K562 (cell line): ENCODE measurements around the gene CD74. TPM values are rescaled to one million over a fixed set of nuclear protein-coding genes. Genes with fewer than 3 reads are reported as not detected.

Experiments used
- ATAC-seq: fragments of 200-7000 bp; cut with Tn5 transposase; 3 replicates; pipeline ENCODE4 v1.9.1; 2020; ENCODE audit warnings: moderate library complexity
- BruUV-seq: library from RNA; stranded (reverse); fragments of 400-500 nt; replicated peaks from 2 replicates; lab custom pipeline; 2021; lab: Mats Ljungman, UMichigan
- CTCF ChIA-PET: fragments of 300-600 bp; formaldehyde crosslinking; extraction: SDS; loops from one replicate; lab custom pipeline; 2021; ENCODE audit warnings: low intra/inter-chr PET ratio; lab: Yijun Ruan, JAX
- POLR2A ChIA-PET: fragments of 300-600, 350-650 bp; sonication (Branson Sonifier 250); formaldehyde crosslinking; extraction: SDS; loops from one replicate; lab custom pipeline; 2021; ENCODE audit warnings: antibody characterized with exemption, inconsistent platforms; lab: Yijun Ruan, JAX
- DNase-seq, 4 experiments: peaks; one replicate each; pipeline versions ENCODE4 v3.0.0 to v3.0.0-alpha.2; 2011 to 2018; ENCODE audit warnings: low spot score in 3 of 4, mixed read lengths in 3 of 4; ENCODE audit errors: extremely low read depth in 1 of 4
- FAIRE-seq: peaks from 2 replicates; lab custom pipeline; 2011; peaks lifted over from hg19 to GRCh38; lab: Jason Lieb, UNC
- H2AFZ ChIP-seq: 2 replicates; pipeline ENCODE4 v1.6.0; 2011; ENCODE audit warnings: low read depth, low read length, control low read depth, inconsistent platforms
- H3K27ac ChIP-seq: fragments of 200-600 bp; 3 replicates; pipeline ENCODE4 v1.8.0; 2011; ENCODE audit warnings: low read depth, mild to moderate bottlenecking, control low read depth, inconsistent platforms, low read length, moderate library complexity, mixed read lengths; ENCODE audit errors: extremely low read depth
- H3K27me3 ChIP-seq, 2 experiments: fragments of 300-600 bp in 1 of 2; 2 replicates in 1 of 2; 3 replicates in 1 of 2; pipeline versions ENCODE4 v1.6.0 to v1.8.0; 2011; ENCODE audit warnings: inconsistent platforms in 2 of 2, low read length in 2 of 2, mild to moderate bottlenecking in 1 of 2, mixed read lengths in 1 of 2, moderate library complexity in 1 of 2; ENCODE audit not compliant: control insufficient read depth in 2 of 2, insufficient read depth in 2 of 2
- H3K36me3 ChIP-seq: fragments of 300-600 bp; 3 replicates; pipeline ENCODE4 v1.8.0; 2011; ENCODE audit warnings: mild to moderate bottlenecking, low read length, inconsistent platforms; ENCODE audit not compliant: control insufficient read depth, insufficient read depth
- H3K4me1 ChIP-seq, 2 experiments: fragments of 200-600 bp in 1 of 2; replicated peaks in 1 of 2; 2 replicates in 1 of 2; 3 replicates in 1 of 2; pipeline versions ENCODE4 v1.5.1 to v1.8.0; 2011; ENCODE audit warnings: inconsistent platforms in 2 of 2, low read length in 2 of 2, mild to moderate bottlenecking in 1 of 2, mixed read lengths in 1 of 2, moderate library complexity in 1 of 2; ENCODE audit not compliant: control insufficient read depth in 2 of 2, insufficient read depth in 2 of 2
- H3K4me2 ChIP-seq: 2 replicates; pipeline ENCODE4 v1.6.1; 2011; ENCODE audit warnings: low read length, control low read depth, inconsistent platforms, mixed read lengths; ENCODE audit not compliant: insufficient read depth
- H3K4me3 ChIP-seq: fragments of 200-600 bp; sonication (generic), shearing (Covaris generic); 2 replicates; pipeline ENCODE4 v1.5.1; 2016; ENCODE audit warnings: control low read depth, inconsistent platforms
- H3K79me2 ChIP-seq: fragments of 200-600 bp; 3 replicates; pipeline ENCODE4 v1.8.0; 2011; ENCODE audit warnings: low read length, inconsistent platforms; ENCODE audit not compliant: control insufficient read depth, insufficient read depth
- H3K9ac ChIP-seq, 2 experiments: 2 replicates each; pipeline versions ENCODE4 v1.6.0 to v1.6.1; 2011; ENCODE audit warnings: low read depth in 2 of 2, low read length in 2 of 2, control low read depth in 1 of 2, inconsistent platforms in 1 of 2, mild to moderate bottlenecking in 1 of 2, mixed read lengths in 1 of 2; ENCODE audit not compliant: insufficient read depth in 1 of 2
- H3K9me1 ChIP-seq: one replicate; pipeline ENCODE4 v1.6.0; 2011; ENCODE audit warnings: inconsistent platforms, mild to moderate bottlenecking, low read length, moderate library complexity; ENCODE audit not compliant: control insufficient read depth, insufficient read depth
- H3K9me3 ChIP-seq: replicated peaks from 2 replicates; pipeline ENCODE4 v1.5.1; 2011; ENCODE audit warnings: low read depth, low read length, inconsistent platforms; ENCODE audit not compliant: control insufficient read depth, insufficient read depth
- H4K20me1 ChIP-seq: replicated peaks from 2 replicates; pipeline ENCODE4 v1.6.1; 2011; ENCODE audit warnings: low read length, inconsistent platforms, mixed read lengths; ENCODE audit not compliant: control insufficient read depth, insufficient read depth
- BDP1 ChIP-seq: IDR thresholded peaks from 3 replicates; pipeline ENCODE4 v1.6.1; 2011; ENCODE audit not compliant: insufficient read length, insufficient read depth
- HEY1 ChIP-seq: fragments of 250-450 bp; sonication (Bioruptor Pico); IDR thresholded peaks from 2 replicates; pipeline ENCODE4 v1.5.0; 2020; ENCODE audit warnings: mild to moderate bottlenecking, moderate library complexity, borderline replicate concordance
- MAFK ChIP-seq: IDR thresholded peaks from 2 replicates; pipeline ENCODE4 v1.6.1; 2011; ENCODE audit warnings: low read length, improper control_type of control experiment
- SIN3A ChIP-seq, 2 experiments: fragments of 150-350 bp in 1 of 2; IDR thresholded peaks; 2 replicates each; pipeline ENCODE4 v1.6.1; 2011 to 2016; ENCODE audit warnings: borderline replicate concordance in 2 of 2, low read depth in 2 of 2, low read length in 2 of 2, mild to moderate bottlenecking in 2 of 2, moderate library complexity in 2 of 2; ENCODE audit not compliant: control insufficient read depth in 1 of 2
- SPI1 ChIP-seq: IDR thresholded peaks from 2 replicates; pipeline ENCODE4 v1.6.1; 2011; ENCODE audit warnings: low read depth, low read length, control low read depth, borderline replicate concordance
- TAF9B ChIP-seq: fragments of 450-650 bp; IDR thresholded peaks from 2 replicates; pipeline ENCODE4 v1.6.1; 2018; ENCODE audit warnings: mild to moderate bottlenecking; ENCODE audit not compliant: partially characterized antibody
- WHSC1 ChIP-seq: IDR thresholded peaks from one replicate; pipeline ENCODE4 v1.6.1; 2012; ENCODE audit warnings: low read length, control low read depth, inconsistent platforms
- ZNF140 ChIP-seq: fragments of 250-450 bp; sonication (Bioruptor Pico); IDR thresholded peaks from 2 replicates; pipeline ENCODE4 v1.8.0; 2021; ENCODE audit warnings: moderate library complexity, mild to moderate bottlenecking, inconsistent platforms
- WGBS: fragments of 100-300 bp; shearing (Covaris generic); methylation state at CpG from one replicate; pipeline ENCODE4 v1.1.6; 2016; ENCODE audit warnings: low coverage, mixed read lengths; ENCODE audit not compliant: insufficient coverage; ENCODE audit errors: missing lambda C conversion rate; 5-methylcytosine and 5-hydroxymethylcytosine counted together
- in situ Hi-C: fragments of 300-500 bp; cut with MboI; formaldehyde crosslinking; loops from 4 replicates; pipeline ENCODE4 v1.15.0; 2018; ENCODE audit warnings: inconsistent platforms, mixed read lengths
- intact Hi-C: fragments of 100-400 bp; cut with micrococcal nuclease; formaldehyde crosslinking; loops from 2 replicates; pipeline ENCODE4 v1.14.2; 2022
- polyA plus RNA-seq, 8 experiments: library from polyadenylated mRNA; depleted of rRNA in 4 of 8; stranded (reverse) in 5 of 8; unstranded in 3 of 8; fragments of >200 nt; fragmentation: Nextera tagmentation in 2 of 8; fragmentation: Illumina TruSeq in 1 of 8; extraction: Ambion mirVana in 2 of 8; extraction: Trizol in 1 of 8; gene quantifications; 2 replicates each; pipeline versions ENCODE4 v1.2.1 to v1.2.3, GENCODE V29; 2011 to 2014; ENCODE audit warnings: inconsistent platforms in 1 of 8, missing spikeins in 1 of 8
- total RNA-seq, 7 experiments: library from RNA; depleted of rRNA in 6 of 7; stranded (reverse); fragments of >200 nt in 6 of 7; fragmentation: Illumina TruSeq in 2 of 7; extraction: Trizol in 2 of 7; gene quantifications; 2 replicates each; pipeline versions ENCODE4 v1.2.1 to v1.2.3, GENCODE V29; 2011 to 2021; ENCODE audit warnings: low replicate concordance in 1 of 7

The CD74 gene
- total and polyA plus RNA-seq, 9 of the 15 experiments (the other 6 are each of a cell fraction or from before 2014, with no cell fraction given), result 0.07 to 4.8 (median 0.32) TPM

DNA sequence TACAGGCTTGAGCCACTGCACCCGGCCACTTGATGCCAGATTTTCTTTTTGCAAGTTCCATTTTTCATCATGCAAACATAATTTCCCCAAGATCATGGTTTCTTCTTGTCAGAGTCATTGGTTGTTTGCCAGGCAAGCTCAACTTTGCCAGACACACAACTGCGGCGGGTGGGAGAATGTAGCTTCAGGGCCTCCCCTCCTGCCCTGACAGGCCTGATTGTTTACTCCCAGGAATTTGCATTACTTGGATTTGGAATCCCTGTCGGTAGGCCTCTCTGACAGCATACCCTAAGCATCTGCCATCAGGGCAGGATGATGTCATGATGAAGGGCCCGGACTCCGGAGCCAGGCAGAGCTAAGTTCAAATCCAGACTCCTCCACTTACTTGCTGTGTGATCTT is 21.8 kb upstream of the CD74 start:
- no TSS peak for BruUV-seq
- WGBS, result 39% methylated on average over 6 of the region's 6 CpGs
- Histone ChIP-seq H3K27ac (no peak overlapping the region), H3K4me1 (peaks cover 0 to 6% of the 10 kb centered on the region in 2 experiments; a peak in 3 of 5 replicates), H3K4me3 (no peak overlapping the region), H3K9ac (no peak overlapping the region), H3K79me2 (no peaks in the 10 kb centered on the region), H3K9me1 (no peaks in the 10 kb centered on the region), H3K27me3 (peaks cover 0 to 15% of the 10 kb centered on the region in 2 experiments; a peak in 3 of 5 replicates), H4K20me1 (no peaks in the 10 kb centered on the region), H3K9me3 (no peaks in the 10 kb centered on the region), H3K4me2 (no peak overlapping the region), H3K36me3 (no peaks in the 10 kb centered on the region), H2AFZ (no peak overlapping the region)
- ChIA-PET CTCF (no interaction called here), POLR2A (interaction anchor here (4.1 kb wide), 1 partner anchor 11 kb away, joined by 17 read pairs; no protein-coding TSS in a partner anchor)
- intact Hi-C loops (no loop called here), in situ Hi-C loops (no loop called here)
- FAIRE-seq (no peak), ATAC-seq (no peak), DNase-seq (no peak)
- TF ChIP-seq WHSC1, result no peak
- TF ChIP-seq TAF9B, result no peak
- TF ChIP-seq HEY1, result no peak
- no peak for TF ChIP-seq BDP1
- no peak for TF ChIP-seq MAFK

GRCh38 chr5:150431574-150431973 is 18.9 kb upstream of the CD74 start:
- intact Hi-C loops, result no loop called here
- ChIA-PET POLR2A (interaction anchor here (1.6 to 2.9 kb wide), 3 partner anchors 9 to 13 kb away, joined by 5 to 17 read pairs (median 5); no protein-coding TSS in a partner anchor), CTCF (interaction anchor here (0.7 kb wide), 1 partner anchor 37 kb away, joined by 3 read pairs; no protein-coding TSS in a partner anchor)
- Histone ChIP-seq H3K27me3 (peaks cover 0 to 15% of the 10 kb centered on the region in 2 experiments; a peak in 3 of 5 replicates), H3K4me2 (no peak overlapping the region), H2AFZ (0 out of 2 replicates have a peak overlapping the region, but pooled peaks have one; percentile 8), H3K36me3 (no peaks in the 10 kb centered on the region), H3K27ac (no peak overlapping the region), H4K20me1 (no peaks in the 10 kb centered on the region), H3K9ac (peak overlapping the region in 1 of 2 experiments; percentile 22; a peak in 1 of 4 replicates), H3K79me2 (no peaks in the 10 kb centered on the region), H3K9me1 (no peaks in the 10 kb centered on the region), H3K9me3 (no peaks in the 10 kb centered on the region), H3K4me3 (no peak overlapping the region), H3K4me1 (peaks cover 8 to 19% of the 10 kb centered on the region in 2 experiments; a peak in 4 of 5 replicates)
- in situ Hi-C loops, result no loop called here
- DNase-seq (no peak), ATAC-seq (no peak), FAIRE-seq (no peak)
- WGBS, result 10% methylated on average over 4 of the region's 4 CpGs
- TF ChIP-seq ZNF140 (no peak), SPI1 (peak; percentile 48; the same call in 1 of the 2 replicates), SIN3A (IDR thresholded peaks at IDR 0.05; ENCODE audit: borderline replicate concordance in 2 of 2, control insufficient read depth in 1 of 2, low read depth in 2 of 2, low read length in 2 of 2) (no peak)
- BruUV-seq, result no TSS peak
